ENCODE results near the gene SLC41A3. TPM values are rescaled to one million over a fixed set of nuclear protein-coding genes. Genes with fewer than 3 reads are reported as not detected.

SLC41A3 gene
- total and polyA plus RNA-seq, 2 of the 4 experiments (the other 2 are of a cell fraction), result 30.5 to 43.5 TPM

- no peak overlapping the region for H3K4me3 ChIP-seq (ENCODE audit: insufficient read depth, low read depth, low read length)
Observed at GRCh38 chr3:126004217-126004616, 79.7 kb downstream of the SLC41A3 start.

More at GRCh38 chr3:126004217-126004616, 79.7 kb downstream of the SLC41A3 start:
- ATAC-seq (ENCODE audit: low read depth), result no peak
- in situ Hi-C loops (cut with MboI; ENCODE audit: low sequenced_read_pairs), result no loop called here
- Histone ChIP-seq H2BK5ac (ENCODE audit: low read depth, low read length, poor library complexity, severe bottlenecking) (no peak overlapping the region), H3K9me3 (ENCODE audit: control insufficient read depth, insufficient read depth, low read length) (no peaks in the 10 kb centered on the region), H2BK120ac (ENCODE audit: low read depth, low read length) (no peak overlapping the region), H3K4ac (ENCODE audit: low read depth, low read length) (no peak overlapping the region), H3K56ac (ENCODE audit: extremely low read depth, insufficient read depth, low read length) (no peak overlapping the region), H4K20me1 (ENCODE audit: insufficient read depth, low read length) (no peaks in the 10 kb centered on the region), H2AK9ac (replicated peaks; ENCODE audit: low read depth, low read length, poor library complexity) (no peak overlapping the region), H3K18ac (ENCODE audit: low read depth, low read length) (no peak overlapping the region), H2AK5ac (ENCODE audit: low read depth, low read length) (no peak overlapping the region), H3K4me1 (ENCODE audit: control insufficient read depth, insufficient read depth, low read length) (peaks cover 2% of the 10 kb centered on the region; the same call in 1 of the 2 replicates), H4K5ac (ENCODE audit: low read depth, low read length) (no peak overlapping the region), H3K23ac (ENCODE audit: low read depth, low read length) (no peak overlapping the region), H3K27ac (ENCODE audit: insufficient read depth, low read length) (no peak overlapping the region), H2BK15ac (ENCODE audit: low read depth, low read length) (no peak overlapping the region), H3K9ac (ENCODE audit: low read depth, low read length) (no peak overlapping the region), H3K4me2 (ENCODE audit: low read depth, low read length) (no peak overlapping the region), H3K9me1 (ENCODE audit: insufficient read depth, low read length) (peaks cover 11% of the 10 kb centered on the region), H2AFZ (replicated peaks; ENCODE audit: low read length, poor library complexity) (no peak overlapping the region), H4K8ac (ENCODE audit: low read depth in 2 of 2, low read length in 2 of 2) (no peak overlapping the region), H3K36me3 (ENCODE audit: control insufficient read depth, insufficient read depth, low read length) (peaks cover 8% of the 10 kb centered on the region), H3K14ac (replicated peaks; ENCODE audit: low read depth, low read length) (no peak overlapping the region), H2BK20ac (ENCODE audit: low read depth, low read length) (no peak overlapping the region), H3K79me1 (ENCODE audit: low read depth in 1 of 2, low read length in 2 of 2) (no peaks in the 10 kb centered on the region), H4K91ac (ENCODE audit: insufficient read depth, low read depth, low read length) (no peak overlapping the region), H3K27me3 (ENCODE audit: control insufficient read depth, insufficient read depth, low read length) (no peaks in the 10 kb centered on the region)
- CTCF ChIA-PET, result no interaction called here
- dilution Hi-C loops (cut with HindIII; ENCODE audit: low sequenced_read_pairs, unreplicated experiment), result no loop called here
- POLR2A ChIA-PET (ENCODE audit: unreplicated experiment), result no interaction called here
- DNase-seq, result no peak
- TF ChIP-seq CTCF (conservative IDR thresholded peaks at IDR 0.05; ENCODE audit: low read depth, low read length) (no peak), MXI1 (IDR thresholded peaks at IDR 0.05; ENCODE audit: borderline replicate concordance, low read depth, low read length) (no peak), POLR2A (IDR thresholded peaks at IDR 0.05; ENCODE audit: low read depth, low read length) (no peak), BHLHE40 (IDR thresholded peaks at IDR 0.05; ENCODE audit: low read depth, low read length) (no peak), RFX5 (IDR thresholded peaks at IDR 0.05; ENCODE audit: low read depth, low read length) (no peak), SMC3 (IDR thresholded peaks at IDR 0.05; ENCODE audit: low read depth, low read length) (no peak)
- intact Hi-C loops (cut with micrococcal nuclease), result no loop called here
- WGBS, 2 experiments (ENCODE audit: extremely low coverage in 2 of 2, insufficient read length in 1 of 2), result 100% methylated on average over 1 of the region's 6 CpGs; no CpG with 5 or more reads in 1 of the 2 experiments
- no TSS peak for BruUV-seq (replicated peaks)

Measured in IMR-90 (cell line).